NCI-H146 treated with DMSO at 0.1 percent for 48 hours (cell line): ENCODE results near the gene CDC6.
A peak's percentile ranks its signal among the peaks of the same experiment; 100 is the strongest.

Experiments used
- DNase-seq: peaks from one replicate; lab custom pipeline; 2025; ENCODE audit not compliant: unreplicated experiment; lab: John Stamatoyannopoulos, UW

CDC6 gene

GRCh38 chr17:40310882-40311391 lies 23.3 kb downstream of the CDC6 start:
- DNase-seq = no peak

- no peak for DNase-seq
Observed at GRCh38 chr17:40311575-40311974, 23.9 kb downstream of the CDC6 start.

GRCh38 chr17:40312131-40312731 lies 24.6 kb downstream of the CDC6 start:
- DNase-seq = no peak

GRCh38 chr17:40312893-40313667 lies 25.4 kb downstream of the CDC6 start:
- no peak for DNase-seq

GRCh38 chr17:40313668-40314583 lies 26.2 kb downstream of the CDC6 start:
- DNase-seq = no peak

GRCh38 chr17:40314584-40314956 lies 26.9 kb downstream of the CDC6 start:
- DNase-seq = no peak

- DNase-seq = no peak
Observed at GRCh38 chr17:40315206-40315605, 27.5 kb downstream of the CDC6 start.

- no peak for DNase-seq
Observed at GRCh38 chr17:40315678-40316570, 28.2 kb downstream of the CDC6 start.

- no peak for DNase-seq
Observed at GRCh38 chr17:40316571-40317344, 29.1 kb downstream of the CDC6 start.

- DNase-seq = no peak
Observed at GRCh38 chr17:40317345-40317873, 29.7 kb downstream of the CDC6 start.

GRCh38 chr17:40317880-40318829 lies 30.5 kb downstream of the CDC6 start:
- peak; percentile 85 for DNase-seq

- no peak for DNase-seq
Observed at GRCh38 chr17:40318830-40319391, 31.2 kb downstream of the CDC6 start.

- no peak for DNase-seq
Observed at GRCh38 chr17:40319651-40320540, 32.2 kb downstream of the CDC6 start.

- DNase-seq = no peak
Observed at GRCh38 chr17:40320756-40321523, 33.3 kb downstream of the CDC6 start.

GRCh38 chr17:40321524-40321929 lies 33.8 kb downstream of the CDC6 start:
- no peak for DNase-seq

GRCh38 chr17:40321961-40322357 lies 34.3 kb downstream of the CDC6 start:
- DNase-seq = no peak
